Measurements from ENCODE around the gene SLC4A7. TPM values are rescaled to one million over a fixed set of nuclear protein-coding genes. Genes with fewer than 3 reads are reported as not detected.

SLC4A7 gene
- total and polyA plus RNA-seq, 4 donors = 5.4 to 62.8 (median 37.5) TPM

- Histone ChIP-seq H3K9me3 (ENCODE audit: control insufficient read depth, low read length) (no peaks in the 10 kb centered on the region), H3K4me1 (ENCODE audit: control insufficient read depth in 1 of 2, insufficient read depth in 2 of 2, low read length in 2 of 2) (peaks cover 1 to 3% of the 10 kb centered on the region in 2 donors), H3K4me3 (ENCODE audit: low read length in 2 of 2) (no peak overlapping the region), H3K27ac (ENCODE audit: low read depth in 1 of 2, low read length in 2 of 2) (no peak overlapping the region), H3K36me3 (ENCODE audit: control insufficient read depth in 1 of 2, insufficient read depth in 2 of 2, low read length in 1 of 2) (no peaks in the 10 kb centered on the region), H3K27me3 (ENCODE audit: control insufficient read depth in 1 of 2, insufficient read depth in 2 of 2, low read length in 1 of 2) (no peaks in the 10 kb centered on the region)
- ATAC-seq (ENCODE audit: low FRiP score) (no peak), DNase-seq (no peak)
- 92 to 95% methylated on average over 2 of the region's 2 CpGs for WGBS, 2 donors
- intact Hi-C loops (cut with DNase I) = no loop called here
These were observed 159.5 kb downstream of the SLC4A7 start for GRCh38 chr3:27324686-27325085.

DNA sequence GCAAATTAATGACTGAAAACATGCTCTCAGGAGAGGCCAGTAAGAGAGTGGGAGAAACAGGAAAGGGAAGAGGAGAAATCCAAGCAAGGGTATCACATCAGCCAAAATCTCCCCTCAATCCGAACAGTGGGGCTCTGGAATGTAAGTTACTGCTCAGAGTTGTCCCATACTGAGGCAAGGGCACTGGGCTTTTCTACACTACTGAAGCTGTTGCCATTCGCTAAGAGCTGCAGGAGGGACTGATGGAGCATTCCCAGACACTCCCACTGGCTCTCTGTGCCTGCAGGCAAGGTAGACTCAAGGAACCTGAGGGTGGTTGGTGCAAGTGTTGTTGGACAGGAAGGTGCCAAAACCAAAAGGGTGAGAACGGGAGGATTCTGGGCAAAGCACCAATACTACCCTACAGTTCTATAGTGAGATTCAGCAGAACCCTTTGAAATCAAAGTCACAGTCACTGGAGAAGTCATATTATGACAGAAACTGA lies 161.1 kb downstream of the SLC4A7 start:
- DNase-seq (no peak), ATAC-seq (ENCODE audit: low FRiP score) (no peak)
- Histone ChIP-seq H3K27me3 (ENCODE audit: control insufficient read depth in 1 of 2, insufficient read depth in 2 of 2, low read length in 1 of 2) (no peaks in the 10 kb centered on the region), H3K4me1 (ENCODE audit: control insufficient read depth in 1 of 2, insufficient read depth in 2 of 2, low read length in 2 of 2) (peaks cover 3 to 7% of the 10 kb centered on the region in 2 donors), H3K36me3 (ENCODE audit: control insufficient read depth in 1 of 2, insufficient read depth in 2 of 2, low read length in 1 of 2) (no peaks in the 10 kb centered on the region), H3K9me3 (ENCODE audit: control insufficient read depth, low read length) (no peaks in the 10 kb centered on the region), H3K4me3 (ENCODE audit: low read length in 2 of 2) (no peak overlapping the region), H3K27ac (ENCODE audit: low read depth in 1 of 2, low read length in 2 of 2) (no peak overlapping the region)
- intact Hi-C loops (cut with DNase I) = no loop called here
- 78 to 82% methylated on average over 3 of the region's 3 CpGs for WGBS, 2 donors

Other genes with a start within 250 kb of the SLC4A7 start
- gene NEK10, start 115.0 kb downstream of the SLC4A7 start, total RNA-seq = 1 to 10 TPM; 1.2 to 3.5 TPM
- under 1 TPM; 0.08 to 0.25 TPM for gene NEK10, start 115.0 kb downstream of the SLC4A7 start, polyA plus RNA-seq
- gene EOMES, start 237.9 kb upstream of the SLC4A7 start, total RNA-seq = under 1 TPM; 0.36 to 0.60 TPM
- gene EOMES, start 237.9 kb upstream of the SLC4A7 start, polyA plus RNA-seq = 1 to 10 TPM in 1 of 2 donors, not detected in 1; 1.2 TPM

Data from aorta (tissue), 5 donors.